ENCODE results near the gene TREX2. TPM values are rescaled to one million over a fixed set of nuclear protein-coding genes. Genes with fewer than 3 reads are reported as not detected.

TREX2 gene
- total RNA-seq, 4 donors from 2014 or later, result 19.3 to 62.6 (median 50.7) TPM

DNA sequence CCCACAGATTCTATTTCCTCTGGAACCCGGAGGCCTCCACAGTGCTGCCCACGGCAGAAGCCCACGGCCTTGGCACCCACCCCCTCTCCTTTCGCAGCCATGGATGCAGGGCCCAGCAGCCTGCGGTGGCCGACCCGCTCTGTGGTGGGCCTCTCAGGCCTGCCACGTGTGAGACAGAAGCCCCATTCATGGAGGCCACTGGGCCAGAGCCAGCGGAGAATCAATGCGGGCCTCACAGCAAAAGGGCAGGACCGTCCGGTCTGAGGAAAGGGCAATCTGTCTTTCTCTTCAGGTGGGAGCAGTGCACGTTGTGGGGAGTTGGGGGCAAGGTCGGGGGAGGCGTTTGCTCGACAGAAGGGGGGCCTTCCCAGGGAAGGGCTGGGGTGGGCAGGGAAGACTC lies 32.9 kb upstream of the TREX2 start:
- no peak for DNase-seq (ENCODE audit: low spot score in 2 of 2)
- no peaks in the 10 kb centered on the region for H3K9me3 ChIP-seq
- WGBS, result 83% methylated on average over 10 of the region's 16 CpGs
- no peak overlapping the region for H3K4me3 ChIP-seq
- no peak for TF ChIP-seq EP300 (IDR thresholded peaks at IDR 0.05)
- TF ChIP-seq POLR2A (IDR thresholded peaks at IDR 0.05), result no peak
- no peak for TF ChIP-seq POLR2AphosphoS5 (IDR thresholded peaks at IDR 0.05)
- no peak for TF ChIP-seq CTCF (IDR thresholded peaks at IDR 0.05)
- H3K4me1 ChIP-seq, result peaks cover 50% of the 10 kb centered on the region
- H3K36me3 ChIP-seq, result no peaks in the 10 kb centered on the region
- H3K27me3 ChIP-seq, result no peaks in the 10 kb centered on the region
- H3K27ac ChIP-seq, result no peak overlapping the region

DNA sequence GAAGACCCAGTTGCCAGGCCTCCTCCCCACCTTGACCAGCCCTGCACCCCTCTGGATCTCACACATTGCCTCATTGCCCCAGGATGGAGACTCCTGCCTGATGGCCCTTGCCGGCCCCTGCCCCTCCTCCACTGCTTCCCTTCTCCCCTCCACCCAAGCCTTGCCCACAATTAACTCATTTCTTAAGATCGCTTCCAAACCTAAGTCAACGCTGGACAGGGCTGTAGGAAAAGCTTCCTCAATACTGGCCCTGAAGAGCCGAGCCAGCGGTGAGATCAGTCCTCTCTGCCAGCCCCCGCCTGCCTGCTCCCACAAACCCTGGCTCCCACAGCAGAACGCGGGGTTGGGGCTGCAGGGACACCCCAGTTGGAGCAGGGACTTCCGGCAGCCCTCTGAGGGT lies 32.0 kb upstream of the TREX2 start:
- 60% methylated on average over 8 of the region's 9 CpGs for WGBS
- Histone ChIP-seq H3K27me3 (no peaks in the 10 kb centered on the region), H3K4me3 (no peak overlapping the region), H3K9me3 (no peaks in the 10 kb centered on the region), H3K4me1 (peaks cover 50% of the 10 kb centered on the region), H3K27ac (no peak overlapping the region), H3K36me3 (no peaks in the 10 kb centered on the region)
- DNase-seq (ENCODE audit: low spot score in 2 of 2), result no peak
- TF ChIP-seq POLR2A (IDR thresholded peaks at IDR 0.05) (no peak), CTCF (IDR thresholded peaks at IDR 0.05) (no peak), EP300 (IDR thresholded peaks at IDR 0.05) (no peak), POLR2AphosphoS5 (IDR thresholded peaks at IDR 0.05) (no peak)

- no peaks in the 10 kb centered on the region for H3K36me3 ChIP-seq
- DNase-seq (ENCODE audit: low spot score in 2 of 2), result no peak
Observed at GRCh38 chrX:153477364-153477857, 31.6 kb upstream of the TREX2 start.

GRCh38 chrX:153476666-153477363 lies 31.0 kb upstream of the TREX2 start:
- WGBS, result 50% methylated on average over 7 of the region's 16 CpGs
- Histone ChIP-seq H3K9me3 (no peaks in the 10 kb centered on the region), H3K27me3 (no peaks in the 10 kb centered on the region), H3K27ac (no peak overlapping the region), H3K36me3 (no peaks in the 10 kb centered on the region), H3K4me1 (peaks cover 50% of the 10 kb centered on the region), H3K4me3 (no peak overlapping the region)
- TF ChIP-seq EP300 (IDR thresholded peaks at IDR 0.05) (no peak), CTCF (IDR thresholded peaks at IDR 0.05) (no peak), POLR2A (IDR thresholded peaks at IDR 0.05) (no peak), POLR2AphosphoS5 (IDR thresholded peaks at IDR 0.05) (no peak)
- no peak for DNase-seq (ENCODE audit: low spot score in 2 of 2)

More at GRCh38 chrX:153477364-153477857, 31.6 kb upstream of the TREX2 start:
- no peaks in the 10 kb centered on the region for H3K9me3 ChIP-seq
- no peak overlapping the region for H3K4me3 ChIP-seq
- peaks cover 50% of the 10 kb centered on the region for H3K4me1 ChIP-seq
- WGBS, result 33% methylated on average over 5 of the region's 11 CpGs
- no peak overlapping the region for H3K27ac ChIP-seq
- TF ChIP-seq POLR2A (IDR thresholded peaks at IDR 0.05), result no peak
- no peak for TF ChIP-seq POLR2AphosphoS5 (IDR thresholded peaks at IDR 0.05)
- no peak for TF ChIP-seq EP300 (IDR thresholded peaks at IDR 0.05)
- TF ChIP-seq CTCF (IDR thresholded peaks at IDR 0.05), result no peak
- H3K27me3 ChIP-seq, result no peaks in the 10 kb centered on the region

GRCh38 chrX:153475751-153476281 lies 30.0 kb upstream of the TREX2 start:
- DNase-seq (ENCODE audit: low spot score in 2 of 2), result no peak
- H3K9me3 ChIP-seq, result no peaks in the 10 kb centered on the region
- TF ChIP-seq POLR2AphosphoS5 (IDR thresholded peaks at IDR 0.05) (no peak), CTCF (IDR thresholded peaks at IDR 0.05) (no peak), POLR2A (IDR thresholded peaks at IDR 0.05) (no peak), EP300 (IDR thresholded peaks at IDR 0.05) (no peak)
- H3K4me3 ChIP-seq, result no peak overlapping the region
- WGBS, result 79% methylated on average over 9 of the region's 11 CpGs
- peaks cover 47% of the 10 kb centered on the region for H3K4me1 ChIP-seq
- H3K27ac ChIP-seq, result no peak overlapping the region
- no peaks in the 10 kb centered on the region for H3K36me3 ChIP-seq
- H3K27me3 ChIP-seq, result no peaks in the 10 kb centered on the region
